Smooth muscle cell (in vitro differentiated cells): Measurements from ENCODE around the gene AMFR. TPM values are rescaled to one million over a fixed set of nuclear protein-coding genes. Genes with fewer than 3 reads are reported as not detected.

Experiments
- DNase-seq: peaks from one replicate; lab custom pipeline; 2025; ENCODE audit not compliant: unreplicated experiment; lab: John Stamatoyannopoulos, UW
- H2AFZ ChIP-seq: fragments of 200-600 bp; sonication (generic); 2 replicates; pipeline ENCODE4 v1.6.0; 2016; ENCODE audit warnings: antibody characterized with exemption, low read depth, mild to moderate bottlenecking
- H3F3A ChIP-seq: fragments of 200-600 bp; sonication (generic); 2 replicates; pipeline ENCODE4 v1.6.0; 2017; ENCODE audit warnings: antibody characterized with exemption, low read depth
- H3K27ac ChIP-seq: fragments of 200-600 bp; sonication (generic); 2 replicates; pipeline ENCODE4 v1.5.1; 2016; ENCODE audit warnings: low read depth, mild to moderate bottlenecking
- H3K27me3 ChIP-seq: fragments of 200-600 bp; sonication (generic); 2 replicates; pipeline ENCODE4 v1.6.1; 2016; ENCODE audit warnings: low read depth, mild to moderate bottlenecking
- H3K36me3 ChIP-seq: fragments of 200-600 bp; sonication (generic); 2 replicates; pipeline ENCODE4 v1.5.1; 2016; ENCODE audit warnings: low read depth
- H3K4me1 ChIP-seq: fragments of 200-600 bp; sonication (generic); 2 replicates; pipeline ENCODE4 v1.5.1; 2016; ENCODE audit warnings: low read depth
- H3K4me2 ChIP-seq: fragments of 200-600 bp; sonication (generic); 2 replicates; pipeline ENCODE4 v1.6.0; 2016; ENCODE audit warnings: mild to moderate bottlenecking
- H3K4me3 ChIP-seq: fragments of 200-600 bp; sonication (generic); 2 replicates; pipeline ENCODE4 v1.5.1; 2016; ENCODE audit warnings: mild to moderate bottlenecking
- H3K79me2 ChIP-seq: fragments of 200-600 bp; sonication (generic); 2 replicates; pipeline ENCODE4 v1.6.0; 2016; ENCODE audit warnings: low read depth, mild to moderate bottlenecking
- H3K9ac ChIP-seq: fragments of 200-600 bp; sonication (generic); 2 replicates; pipeline ENCODE4 v1.6.0; 2016; ENCODE audit warnings: low read depth
- H3K9me3 ChIP-seq: fragments of 200-600 bp; sonication (generic); replicated peaks from 2 replicates; pipeline ENCODE4 v1.5.1; 2016; ENCODE audit warnings: low read depth
- H4K20me1 ChIP-seq: fragments of 200-600 bp; sonication (generic); 2 replicates; pipeline ENCODE4 v1.6.0; 2016; ENCODE audit warnings: low read depth
- CTCF ChIP-seq: fragments of 200-600 bp; sonication (generic); IDR thresholded peaks from 2 replicates; pipeline ENCODE4 v1.5.1; 2017; ENCODE audit warnings: borderline replicate concordance, mild to moderate bottlenecking, antibody characterized with exemption; ENCODE audit not compliant: insufficient read depth, poor library complexity, severe bottlenecking
- WGBS: methylation state at CpG from one replicate; pipeline ENCODE4 v1.1.7; 2016; ENCODE audit warnings: low lambda C conversion rate; 5-methylcytosine and 5-hydroxymethylcytosine counted together
- polyA plus RNA-seq: library from polyadenylated mRNA; unstranded; fragments of >200 nt; fragmentation: Nextera tagmentation; extraction: Ambion mirVana; gene quantifications from 2 replicates; pipeline ENCODE4 v1.2.1, GENCODE V29; 2016
- total RNA-seq: library from RNA; depleted of rRNA; stranded (reverse); fragments of >200 nt; gene quantifications from 2 replicates; pipeline ENCODE4 v1.2.3, GENCODE V29; 2014

AMFR gene
- total and polyA plus RNA-seq, 2 experiments from 2014 or later = 45.2 to 76.6 TPM

GRCh38 chr16:56405977-56406672 lies 19.2 kb downstream of the AMFR start:
- no peaks in the 10 kb centered on the region for H3F3A ChIP-seq
- TF ChIP-seq CTCF = no peak
- H3K79me2 ChIP-seq = no peaks in the 10 kb centered on the region
- no peak overlapping the region for H3K9ac ChIP-seq
- H4K20me1 ChIP-seq = no peaks in the 10 kb centered on the region
- peaks cover 15% of the 10 kb centered on the region for H3K36me3 ChIP-seq
- no peak overlapping the region for H3K4me2 ChIP-seq
- H3K9me3 ChIP-seq = no peaks in the 10 kb centered on the region
- H2AFZ ChIP-seq = no peak overlapping the region
- no peak for DNase-seq
- H3K4me3 ChIP-seq = no peak overlapping the region
- 80% methylated on average over 4 of the region's 4 CpGs for WGBS
- no peaks in the 10 kb centered on the region for H3K4me1 ChIP-seq
- H3K27me3 ChIP-seq = no peaks in the 10 kb centered on the region
- H3K27ac ChIP-seq = no peak overlapping the region

GRCh38 chr16:56401482-56401881 lies 23.9 kb downstream of the AMFR start:
- Histone ChIP-seq H3K9ac (no peak overlapping the region), H3K4me2 (no peak overlapping the region), H2AFZ (no peak overlapping the region), H3K4me1 (no peaks in the 10 kb centered on the region), H3K27ac (no peak overlapping the region), H4K20me1 (no peaks in the 10 kb centered on the region), H3K9me3 (no peaks in the 10 kb centered on the region), H3K4me3 (no peak overlapping the region), H3K36me3 (peaks cover 15% of the 10 kb centered on the region), H3K27me3 (no peaks in the 10 kb centered on the region), H3K79me2 (peaks cover 4% of the 10 kb centered on the region), H3F3A (no peaks in the 10 kb centered on the region)
- TF ChIP-seq CTCF = no peak
- no peak for DNase-seq
- WGBS = 88% methylated on average over 5 of the region's 5 CpGs

GRCh38 chr16:56400458-56400857 lies 24.9 kb downstream of the AMFR start:
- no peak overlapping the region for H3K4me2 ChIP-seq
- H3F3A ChIP-seq = no peaks in the 10 kb centered on the region
- H3K36me3 ChIP-seq = peaks cover 15% of the 10 kb centered on the region
- H3K27me3 ChIP-seq = no peaks in the 10 kb centered on the region
- no peak overlapping the region for H3K9ac ChIP-seq
- H3K4me1 ChIP-seq = no peaks in the 10 kb centered on the region
- peaks cover 4% of the 10 kb centered on the region for H3K79me2 ChIP-seq
- no peak for DNase-seq
- H2AFZ ChIP-seq = no peak overlapping the region
- H3K4me3 ChIP-seq = no peak overlapping the region
- no peak for TF ChIP-seq CTCF
- 78% methylated on average over 5 of the region's 5 CpGs for WGBS
- H3K27ac ChIP-seq = no peak overlapping the region
- H4K20me1 ChIP-seq = no peaks in the 10 kb centered on the region
- no peaks in the 10 kb centered on the region for H3K9me3 ChIP-seq

- Histone ChIP-seq H3K27me3 (no peaks in the 10 kb centered on the region), H3K79me2 (peaks cover 4% of the 10 kb centered on the region), H3K4me3 (no peak overlapping the region), H2AFZ (no peak overlapping the region), H4K20me1 (no peaks in the 10 kb centered on the region), H3K9me3 (no peaks in the 10 kb centered on the region), H3K27ac (no peak overlapping the region), H3K9ac (no peak overlapping the region), H3K4me1 (no peaks in the 10 kb centered on the region), H3K4me2 (no peak overlapping the region), H3K36me3 (peaks cover 12% of the 10 kb centered on the region), H3F3A (no peaks in the 10 kb centered on the region)
- no peak for TF ChIP-seq CTCF
- no peak for DNase-seq
- 97% methylated on average over 2 of the region's 2 CpGs for WGBS
Observed at GRCh38 chr16:56399486-56399885, 25.9 kb downstream of the AMFR start.
